ENCODE data around the gene SPINK14. TPM values are rescaled to one million over a fixed set of nuclear protein-coding genes. Genes with fewer than 3 reads are reported as not detected.

Gene SPINK14, protein sequence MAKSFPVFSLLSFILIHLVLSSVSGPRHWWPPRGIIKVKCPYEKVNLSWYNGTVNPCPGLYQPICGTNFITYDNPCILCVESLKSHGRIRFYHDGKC
- total RNA-seq, result not detected

DNA sequence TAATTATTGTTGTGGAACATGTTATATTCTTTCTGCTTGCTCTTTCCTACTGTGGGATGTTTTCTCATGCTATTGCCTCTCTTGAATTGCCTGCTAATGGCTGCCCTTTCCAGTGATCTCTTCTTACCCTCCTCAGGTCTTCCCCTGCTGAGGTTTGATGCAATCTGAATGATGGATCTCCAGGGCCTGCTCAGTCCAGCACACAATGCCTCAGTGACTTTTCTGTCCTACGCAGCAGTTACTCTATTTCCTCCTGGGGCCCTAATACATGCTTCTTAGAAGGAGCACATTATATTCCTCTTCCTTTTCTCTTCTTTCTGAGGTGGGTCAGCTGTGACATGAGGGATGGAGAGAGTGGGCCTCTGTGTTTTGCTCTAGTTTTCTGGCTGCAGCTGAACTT lies at the start of gene SPINK14:
SPINK14 (plus strand) TSS at position 301 of the 400 bp plus-strand sequence. CDS start 1,187 bp downstream, outside the sequence.
- no peaks in the 10 kb centered on the region for H3K9me3 ChIP-seq
- no peak within 1 kb of the TSS for H3K4me3 ChIP-seq
- intact Hi-C loops (cut with DNase I), result no loop called here

DNA sequence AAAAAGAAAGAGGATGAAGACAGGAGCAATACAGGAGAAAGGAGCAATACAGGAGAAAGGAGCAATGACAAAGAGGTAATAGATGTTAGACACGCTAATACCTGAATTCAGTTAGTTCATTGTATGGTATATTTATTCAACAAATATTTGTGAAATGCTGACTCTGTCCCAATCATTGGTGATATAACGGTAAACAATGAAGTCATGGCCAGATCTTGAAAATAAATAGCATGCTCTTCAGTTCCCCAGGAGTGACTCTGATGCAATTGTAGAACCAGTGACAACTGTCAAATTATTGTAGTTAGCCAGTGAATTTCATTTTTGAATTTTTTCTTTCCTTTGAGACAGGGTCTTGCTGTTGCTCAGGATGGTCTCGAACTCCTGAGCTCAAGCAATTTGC lies 48.0 kb upstream of the SPINK14 start:
- Histone ChIP-seq H3K36me3 (no peaks in the 10 kb centered on the region), H3K4me1 (no peaks in the 10 kb centered on the region), H3K9me3 (no peaks in the 10 kb centered on the region), H3K27me3 (no peaks in the 10 kb centered on the region), H3K4me3 (no peak overlapping the region), H3K27ac (no peak overlapping the region)
- no peak for DNase-seq (ENCODE audit: low spot score in 2 of 2)
- TF ChIP-seq, protein P1, sequence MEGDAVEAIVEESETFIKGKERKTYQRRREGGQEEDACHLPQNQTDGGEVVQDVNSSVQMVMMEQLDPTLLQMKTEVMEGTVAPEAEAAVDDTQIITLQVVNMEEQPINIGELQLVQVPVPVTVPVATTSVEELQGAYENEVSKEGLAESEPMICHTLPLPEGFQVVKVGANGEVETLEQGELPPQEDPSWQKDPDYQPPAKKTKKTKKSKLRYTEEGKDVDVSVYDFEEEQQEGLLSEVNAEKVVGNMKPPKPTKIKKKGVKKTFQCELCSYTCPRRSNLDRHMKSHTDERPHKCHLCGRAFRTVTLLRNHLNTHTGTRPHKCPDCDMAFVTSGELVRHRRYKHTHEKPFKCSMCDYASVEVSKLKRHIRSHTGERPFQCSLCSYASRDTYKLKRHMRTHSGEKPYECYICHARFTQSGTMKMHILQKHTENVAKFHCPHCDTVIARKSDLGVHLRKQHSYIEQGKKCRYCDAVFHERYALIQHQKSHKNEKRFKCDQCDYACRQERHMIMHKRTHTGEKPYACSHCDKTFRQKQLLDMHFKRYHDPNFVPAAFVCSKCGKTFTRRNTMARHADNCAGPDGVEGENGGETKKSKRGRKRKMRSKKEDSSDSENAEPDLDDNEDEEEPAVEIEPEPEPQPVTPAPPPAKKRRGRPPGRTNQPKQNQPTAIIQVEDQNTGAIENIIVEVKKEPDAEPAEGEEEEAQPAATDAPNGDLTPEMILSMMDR (IDR thresholded peaks at IDR 0.05), result no peak
- intact Hi-C loops (cut with DNase I), result no loop called here

More for the DNA sequence above, at the start of gene SPINK14:
- Histone ChIP-seq H3K27me3 (no peaks in the 10 kb centered on the region), H3K4me1 (no peaks in the 10 kb centered on the region), H3K36me3 (no peaks in the 10 kb centered on the region), H3K27ac (no peak within 1 kb of the TSS)
- TF ChIP-seq, protein P1 (IDR thresholded peaks at IDR 0.05), result no peak
- no peak for DNase-seq (ENCODE audit: low spot score in 2 of 2)

DNA sequence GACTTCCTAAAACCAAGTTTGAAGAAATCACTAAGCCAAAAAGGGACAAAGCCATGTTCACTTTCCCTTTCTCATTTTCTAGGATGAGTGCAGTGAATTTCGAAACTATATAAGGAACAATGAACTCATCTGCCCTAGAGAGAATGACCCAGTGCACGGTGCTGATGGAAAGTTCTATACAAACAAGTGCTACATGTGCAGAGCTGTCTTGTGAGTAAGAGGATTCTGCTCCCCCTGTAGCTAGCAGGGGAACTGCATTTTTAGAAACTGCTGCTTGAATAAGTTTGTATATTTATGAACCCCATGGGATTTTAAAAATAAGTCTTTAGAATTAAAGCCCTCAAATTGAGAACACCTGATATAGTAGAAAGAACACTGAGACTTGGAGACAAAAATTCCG lies 42.7 kb upstream of the SPINK14 start:
- no peak for DNase-seq (ENCODE audit: low spot score in 2 of 2)
- Histone ChIP-seq H3K27me3 (no peaks in the 10 kb centered on the region), H3K27ac (no peak overlapping the region), H3K9me3 (no peaks in the 10 kb centered on the region), H3K4me3 (no peak overlapping the region), H3K36me3 (no peaks in the 10 kb centered on the region), H3K4me1 (no peaks in the 10 kb centered on the region)
- TF ChIP-seq, protein P1 (IDR thresholded peaks at IDR 0.05), result no peak
- intact Hi-C loops (cut with DNase I), result no loop called here

DNA sequence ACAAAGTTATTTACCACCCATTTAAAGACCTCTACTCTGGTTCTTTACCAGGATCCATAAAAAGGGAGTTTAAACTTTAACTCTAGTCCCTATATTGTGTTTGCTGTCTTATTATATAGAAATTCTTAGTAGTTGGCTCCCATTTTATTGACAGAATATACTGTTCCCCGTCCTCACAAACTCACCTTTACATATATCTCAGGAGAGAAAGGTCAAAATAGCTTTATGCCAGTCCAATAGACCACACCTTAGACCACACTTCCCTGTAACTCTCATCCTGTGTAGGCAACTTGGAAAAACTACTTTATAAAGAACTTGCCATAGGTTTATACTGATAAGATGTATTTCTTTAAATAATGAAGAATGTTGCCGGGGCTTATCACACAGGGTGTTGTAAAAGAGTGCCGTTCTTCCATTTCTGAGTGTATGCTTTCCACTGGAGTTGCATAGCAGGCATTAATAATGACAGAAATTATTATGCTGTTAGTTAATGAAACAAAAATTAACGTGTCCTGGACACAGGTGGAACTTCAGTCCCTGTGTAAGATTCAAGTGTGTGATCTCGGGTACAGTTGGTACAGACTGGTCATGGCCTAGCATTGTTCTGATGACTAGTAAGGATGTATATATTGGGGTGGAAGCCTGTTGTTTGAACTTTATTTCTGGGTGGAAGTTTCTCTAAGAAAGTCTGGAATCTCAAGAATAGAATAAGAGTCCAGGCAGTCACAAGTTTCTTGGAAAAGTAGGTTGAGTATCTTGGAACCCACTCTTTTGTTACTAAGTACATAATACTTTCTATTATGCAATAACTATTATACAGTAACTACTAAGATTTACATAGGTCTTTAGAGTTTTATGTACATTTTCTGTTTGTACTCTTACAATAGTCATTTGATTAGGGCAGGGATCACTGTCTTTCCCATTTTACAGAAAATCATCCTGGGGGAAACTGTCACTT lies 33.0 kb upstream of the SPINK14 start:
- H3K36me3 ChIP-seq, result no peaks in the 10 kb centered on the region
- intact Hi-C loops (cut with DNase I), result no loop called here
- TF ChIP-seq, protein P1 (IDR thresholded peaks at IDR 0.05), result no peak

DNA sequence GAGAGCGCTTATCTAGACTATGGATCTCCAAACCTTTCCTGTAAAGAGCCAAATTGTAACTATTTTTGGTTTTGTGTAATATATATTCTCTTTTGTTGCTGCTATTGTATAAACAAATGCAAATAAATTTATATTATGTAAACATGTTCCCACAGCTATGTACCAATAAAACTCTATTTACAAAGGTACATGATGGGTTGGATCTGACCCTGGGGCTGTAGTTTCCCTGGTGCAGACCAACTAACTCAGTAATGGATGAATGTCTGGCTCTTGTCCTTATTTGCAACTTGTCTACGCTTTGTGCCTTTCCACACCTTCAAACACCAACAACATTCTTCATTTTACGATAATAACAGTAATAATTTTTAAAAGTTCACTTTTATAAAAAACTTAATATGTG lies 27.5 kb upstream of the SPINK14 start:
- Histone ChIP-seq H3K27me3 (no peaks in the 10 kb centered on the region), H3K9me3 (no peaks in the 10 kb centered on the region), H3K4me3 (no peak overlapping the region), H3K36me3 (no peaks in the 10 kb centered on the region), H3K27ac (no peak overlapping the region), H3K4me1 (no peaks in the 10 kb centered on the region)
- TF ChIP-seq, protein P1 (IDR thresholded peaks at IDR 0.05), result no peak
- DNase-seq (ENCODE audit: low spot score in 2 of 2), result no peak
- intact Hi-C loops (cut with DNase I), result no loop called here

More for the DNA sequence above, 33.0 kb upstream of the SPINK14 start:
- no peaks in the 10 kb centered on the region for H3K4me1 ChIP-seq
- no peaks in the 10 kb centered on the region for H3K9me3 ChIP-seq
- H3K27me3 ChIP-seq, result no peaks in the 10 kb centered on the region
- H3K27ac ChIP-seq, result no peak overlapping the region
- no peak for DNase-seq (ENCODE audit: low spot score in 2 of 2)
- H3K4me3 ChIP-seq, result no peak overlapping the region
